Measurements from ENCODE around the gene DOLPP1. TPM values are rescaled to one million over a fixed set of nuclear protein-coding genes. Genes with fewer than 3 reads are reported as not detected.

Gene DOLPP1
- total RNA-seq, 4 donors from 2014 or later = 1.0 to 10.2 (median 9.7) TPM; not detected in 1

DNA sequence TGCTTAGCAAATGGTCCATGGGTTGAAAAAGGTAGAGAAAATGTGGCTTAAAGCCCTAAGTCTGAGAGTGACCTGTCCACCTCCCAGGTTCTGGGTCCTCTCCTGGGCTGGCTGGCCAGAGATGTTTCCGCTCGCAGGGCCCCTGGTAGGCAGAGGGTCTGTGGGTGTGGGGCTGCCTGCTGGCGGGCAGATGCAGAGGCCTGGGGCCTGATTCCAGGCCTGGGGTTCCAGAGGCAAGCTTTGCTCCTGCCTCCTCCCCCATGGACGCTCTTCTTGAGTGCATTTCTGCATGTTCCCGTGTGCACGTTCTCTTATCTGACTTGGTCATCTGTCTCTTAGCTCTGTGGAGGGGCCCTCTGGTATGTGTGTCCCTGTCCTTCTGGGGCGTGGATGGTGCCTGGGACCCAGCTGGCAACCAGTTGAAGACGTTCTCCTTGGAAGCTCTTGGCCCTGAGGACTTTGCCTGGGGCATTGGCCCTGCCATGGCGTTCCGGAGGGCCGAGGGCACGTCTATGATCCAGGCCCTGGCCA is 40.7 kb upstream of the DOLPP1 start:
- no peak for TF ChIP-seq POLR2A (IDR thresholded peaks at IDR 0.05)
- TF ChIP-seq, protein P1, sequence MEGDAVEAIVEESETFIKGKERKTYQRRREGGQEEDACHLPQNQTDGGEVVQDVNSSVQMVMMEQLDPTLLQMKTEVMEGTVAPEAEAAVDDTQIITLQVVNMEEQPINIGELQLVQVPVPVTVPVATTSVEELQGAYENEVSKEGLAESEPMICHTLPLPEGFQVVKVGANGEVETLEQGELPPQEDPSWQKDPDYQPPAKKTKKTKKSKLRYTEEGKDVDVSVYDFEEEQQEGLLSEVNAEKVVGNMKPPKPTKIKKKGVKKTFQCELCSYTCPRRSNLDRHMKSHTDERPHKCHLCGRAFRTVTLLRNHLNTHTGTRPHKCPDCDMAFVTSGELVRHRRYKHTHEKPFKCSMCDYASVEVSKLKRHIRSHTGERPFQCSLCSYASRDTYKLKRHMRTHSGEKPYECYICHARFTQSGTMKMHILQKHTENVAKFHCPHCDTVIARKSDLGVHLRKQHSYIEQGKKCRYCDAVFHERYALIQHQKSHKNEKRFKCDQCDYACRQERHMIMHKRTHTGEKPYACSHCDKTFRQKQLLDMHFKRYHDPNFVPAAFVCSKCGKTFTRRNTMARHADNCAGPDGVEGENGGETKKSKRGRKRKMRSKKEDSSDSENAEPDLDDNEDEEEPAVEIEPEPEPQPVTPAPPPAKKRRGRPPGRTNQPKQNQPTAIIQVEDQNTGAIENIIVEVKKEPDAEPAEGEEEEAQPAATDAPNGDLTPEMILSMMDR (IDR thresholded peaks at IDR 0.05) = no peak
- intact Hi-C loops (cut with DNase I; ENCODE audit: low total_unique reads) = no loop called here
- Histone ChIP-seq H3K36me3 (no peaks in the 10 kb centered on the region), H3K9me3 (no peaks in the 10 kb centered on the region), H3K4me1 (peaks cover 0 to 11% of the 10 kb centered on the region in 2 donors), H3K4me3 (no peak overlapping the region), H3K27me3 (no peaks in the 10 kb centered on the region), H3K27ac (no peak overlapping the region)
- DNase-seq = no peak

DNA sequence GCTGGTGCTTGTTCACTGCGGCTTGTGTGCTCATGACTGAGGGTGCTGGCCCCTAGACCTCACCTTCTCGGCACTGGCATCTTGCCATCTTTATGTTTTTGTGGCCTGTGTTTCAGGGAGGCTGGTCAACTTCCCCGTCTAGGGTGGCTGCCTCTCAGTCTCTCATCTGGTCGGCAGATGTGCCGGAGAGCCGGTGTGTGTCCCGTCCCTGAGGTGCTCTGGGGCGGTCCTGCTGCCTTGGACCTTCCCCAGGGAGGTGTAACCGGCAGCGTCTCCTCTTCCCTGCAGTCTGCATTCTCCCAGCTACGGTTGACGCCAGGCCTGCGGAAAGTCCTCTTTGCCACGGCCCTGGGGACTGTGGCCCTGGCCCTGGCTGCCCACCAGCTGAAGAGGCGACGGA is 38.9 kb upstream of the DOLPP1 start:
- intact Hi-C loops (cut with DNase I; ENCODE audit: low total_unique reads) = no loop called here
- H3K36me3 ChIP-seq = no peaks in the 10 kb centered on the region
- H3K4me3 ChIP-seq = no peak overlapping the region
- no peak overlapping the region for H3K27ac ChIP-seq
- H3K27me3 ChIP-seq = no peaks in the 10 kb centered on the region
- no peak for TF ChIP-seq POLR2A (IDR thresholded peaks at IDR 0.05)
- TF ChIP-seq, protein P1 (IDR thresholded peaks at IDR 0.05) = no peak
- H3K9me3 ChIP-seq = no peaks in the 10 kb centered on the region
- DNase-seq = no peak
- peaks cover 0 to 11% of the 10 kb centered on the region in 2 donors for H3K4me1 ChIP-seq

DNA sequence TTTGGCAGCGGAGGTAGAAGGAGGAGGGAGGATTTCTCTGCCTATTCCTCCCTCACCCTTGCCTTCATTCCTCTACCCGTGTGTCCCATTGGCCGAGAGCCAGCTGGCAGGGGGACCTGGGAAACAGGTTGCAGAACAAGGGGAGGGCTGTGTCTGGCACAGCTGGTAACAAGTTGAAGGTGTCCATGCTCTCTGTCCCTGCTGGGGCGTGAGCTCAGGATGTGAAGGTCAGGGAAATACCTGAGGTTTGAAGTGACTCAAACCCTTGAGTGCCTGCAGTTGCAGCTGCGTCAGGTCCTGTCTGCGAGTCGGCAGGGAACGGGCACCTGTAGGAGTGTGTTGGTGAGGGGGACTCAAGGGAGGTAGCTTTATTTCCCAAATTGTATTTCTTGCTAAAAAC is 28.3 kb upstream of the DOLPP1 start:
- H3K4me1 ChIP-seq = no peaks in the 10 kb centered on the region
- no peaks in the 10 kb centered on the region for H3K36me3 ChIP-seq
- intact Hi-C loops (cut with DNase I; ENCODE audit: low total_unique reads) = no loop called here
- TF ChIP-seq, protein P1 (IDR thresholded peaks at IDR 0.05) = no peak
- TF ChIP-seq POLR2A (IDR thresholded peaks at IDR 0.05) = no peak
- H3K4me3 ChIP-seq = no peak overlapping the region
- DNase-seq = no peak
- no peak overlapping the region for H3K27ac ChIP-seq
- no peaks in the 10 kb centered on the region for H3K9me3 ChIP-seq
- H3K27me3 ChIP-seq = no peaks in the 10 kb centered on the region

DNA sequence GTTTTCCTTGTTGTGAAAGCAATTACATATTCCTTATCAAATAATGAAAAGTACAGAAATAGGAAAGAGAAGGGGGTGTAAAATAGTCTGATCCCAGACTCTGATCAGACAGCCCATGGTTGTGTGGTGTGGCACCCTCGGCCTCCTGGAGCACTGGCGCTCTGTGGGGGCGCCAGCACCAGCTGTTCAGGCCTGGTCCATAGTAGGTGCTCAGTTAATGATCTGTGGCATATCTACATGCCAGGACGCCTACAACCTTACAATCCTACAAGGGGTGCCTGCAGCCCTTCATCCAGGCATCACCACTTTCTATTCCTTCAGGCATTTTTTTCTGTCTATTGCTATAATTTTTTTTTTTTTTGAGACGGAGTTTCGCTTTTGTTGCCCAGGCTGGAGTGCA is 27.9 kb upstream of the DOLPP1 start:
- H3K36me3 ChIP-seq = no peaks in the 10 kb centered on the region
- no peaks in the 10 kb centered on the region for H3K27me3 ChIP-seq
- no peak for DNase-seq
- H3K27ac ChIP-seq = no peak overlapping the region
- H3K4me1 ChIP-seq = no peaks in the 10 kb centered on the region
- H3K9me3 ChIP-seq = no peaks in the 10 kb centered on the region
- H3K4me3 ChIP-seq = no peak overlapping the region
- no peak for TF ChIP-seq POLR2A (IDR thresholded peaks at IDR 0.05)
- TF ChIP-seq, protein P1 (IDR thresholded peaks at IDR 0.05) = no peak
- intact Hi-C loops (cut with DNase I; ENCODE audit: low total_unique reads) = no loop called here

DNA sequence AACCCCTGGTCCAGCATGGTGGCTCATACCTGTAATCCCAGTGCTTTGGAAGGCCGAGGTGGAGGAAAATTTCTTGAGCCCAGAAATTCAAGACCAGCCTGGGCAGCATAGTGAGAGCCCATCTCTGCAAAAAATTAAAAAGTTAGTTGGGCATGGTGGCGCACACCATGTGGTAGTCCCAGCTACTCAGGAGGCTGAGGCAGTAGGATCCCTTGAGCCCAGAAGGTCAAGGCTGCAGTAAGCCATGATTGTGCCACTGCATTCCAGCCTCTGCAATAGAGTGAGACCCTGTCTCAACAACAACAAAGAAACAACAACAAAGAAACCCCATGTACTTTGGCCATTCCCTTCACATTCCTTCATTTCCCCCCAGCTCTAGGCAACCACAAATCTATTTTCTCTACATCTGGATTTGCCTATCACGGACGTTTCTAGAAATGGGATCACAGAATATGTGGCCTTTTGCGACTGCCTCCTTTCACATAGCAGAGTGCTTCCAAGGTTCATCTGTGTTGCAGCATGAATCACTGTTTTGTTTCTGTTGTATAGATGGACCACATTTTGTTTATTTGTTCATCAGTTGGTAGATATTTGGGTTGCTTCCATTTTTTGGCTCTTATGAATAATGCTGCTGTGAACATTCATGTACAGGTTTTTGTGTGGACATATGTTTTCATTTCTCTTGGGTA is 26.6 kb upstream of the DOLPP1 start:
- no peaks in the 10 kb centered on the region for H3K27me3 ChIP-seq
- H3K27ac ChIP-seq = no peak overlapping the region
- no peak for TF ChIP-seq POLR2A (IDR thresholded peaks at IDR 0.05)
- TF ChIP-seq, protein P1 (IDR thresholded peaks at IDR 0.05) = no peak
- H3K36me3 ChIP-seq = no peaks in the 10 kb centered on the region
- intact Hi-C loops (cut with DNase I; ENCODE audit: low total_unique reads) = no loop called here
- H3K4me1 ChIP-seq = no peaks in the 10 kb centered on the region
- H3K9me3 ChIP-seq = no peaks in the 10 kb centered on the region
- DNase-seq = no peak
- no peak overlapping the region for H3K4me3 ChIP-seq
